ENCODE measurements around the gene BTNL8.

- TF ChIP-seq POLR2A (IDR thresholded peaks at IDR 0.05), result no peak
- TF ChIP-seq, protein P1, sequence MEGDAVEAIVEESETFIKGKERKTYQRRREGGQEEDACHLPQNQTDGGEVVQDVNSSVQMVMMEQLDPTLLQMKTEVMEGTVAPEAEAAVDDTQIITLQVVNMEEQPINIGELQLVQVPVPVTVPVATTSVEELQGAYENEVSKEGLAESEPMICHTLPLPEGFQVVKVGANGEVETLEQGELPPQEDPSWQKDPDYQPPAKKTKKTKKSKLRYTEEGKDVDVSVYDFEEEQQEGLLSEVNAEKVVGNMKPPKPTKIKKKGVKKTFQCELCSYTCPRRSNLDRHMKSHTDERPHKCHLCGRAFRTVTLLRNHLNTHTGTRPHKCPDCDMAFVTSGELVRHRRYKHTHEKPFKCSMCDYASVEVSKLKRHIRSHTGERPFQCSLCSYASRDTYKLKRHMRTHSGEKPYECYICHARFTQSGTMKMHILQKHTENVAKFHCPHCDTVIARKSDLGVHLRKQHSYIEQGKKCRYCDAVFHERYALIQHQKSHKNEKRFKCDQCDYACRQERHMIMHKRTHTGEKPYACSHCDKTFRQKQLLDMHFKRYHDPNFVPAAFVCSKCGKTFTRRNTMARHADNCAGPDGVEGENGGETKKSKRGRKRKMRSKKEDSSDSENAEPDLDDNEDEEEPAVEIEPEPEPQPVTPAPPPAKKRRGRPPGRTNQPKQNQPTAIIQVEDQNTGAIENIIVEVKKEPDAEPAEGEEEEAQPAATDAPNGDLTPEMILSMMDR (IDR thresholded peaks at IDR 0.05), result no peak
- no peak for TF ChIP-seq EP300 (IDR thresholded peaks at IDR 0.05)
Measured at GRCh38 chr5:180909782-180910181, 10.8 kb downstream of the BTNL8 start.
